HepG2 (cell line): Measurements from ENCODE around the gene RFC2. TPM values are rescaled to one million over a fixed set of nuclear protein-coding genes. Genes with fewer than 3 reads are reported as not detected.
A peak's percentile ranks its signal among the peaks of the same experiment; 100 is the strongest.

ENCODE experiments used
- CREB1 ChIP-seq, 2 experiments: fragments of 450-650 bp in 1 of 2; IDR thresholded peaks; 2 replicates each; pipeline ENCODE4 v1.6.1; 2016 to 2017; ENCODE audit warnings: control low read depth in 1 of 2, mild to moderate bottlenecking in 1 of 2, missing compliant biosample characterization in 1 of 2, missing genetic modification characterization in 1 of 2
- HMGA1 ChIP-seq: sonication (generic); formaldehyde crosslinking; conservative IDR thresholded peaks from 2 replicates; pipeline ENCODE4 v1.4.0; 2020; ENCODE audit warnings: missing genetic modification reagents
- HNRNPUL1 ChIP-seq: fragments of 200-400 bp; formaldehyde crosslinking; IDR thresholded peaks from 2 replicates; pipeline ENCODE4 v1.6.1; 2017; ENCODE audit warnings: low read depth, mild to moderate bottlenecking, low read length, moderate library complexity
- JUNB ChIP-seq: sonication (generic); formaldehyde crosslinking; IDR thresholded peaks from 2 replicates; pipeline ENCODE4 v1.8.0; 2022; ENCODE audit warnings: missing genetic modification reagents, mild to moderate bottlenecking, borderline replicate concordance
- KMT2A ChIP-seq: sonication (generic); formaldehyde crosslinking; IDR thresholded peaks from 2 replicates; pipeline ENCODE4 v1.4.0; 2020; ENCODE audit warnings: missing genetic modification reagents
- MIER2 ChIP-seq: IDR thresholded peaks from 2 replicates; pipeline ENCODE4 v1.6.1; 2016; ENCODE audit warnings: missing biosample characterization, missing genetic modification reagents
- ONECUT2 ChIP-seq: sonication (generic); formaldehyde crosslinking; IDR thresholded peaks from 2 replicates; pipeline ENCODE4 v1.4.0; 2020; ENCODE audit warnings: missing genetic modification reagents
- PHF21A ChIP-seq: sonication (generic); formaldehyde crosslinking; IDR thresholded peaks from 2 replicates; pipeline ENCODE4 v1.5.0; 2020; ENCODE audit warnings: mild to moderate bottlenecking, missing genetic modification reagents
- SETDB1 ChIP-seq: sonication (generic); formaldehyde crosslinking; IDR thresholded peaks from 2 replicates; pipeline ENCODE4 v1.5.1; 2020; ENCODE audit warnings: missing genetic modification reagents, mild to moderate bottlenecking, borderline replicate concordance
- SIN3A ChIP-seq: IDR thresholded peaks from 2 replicates; pipeline ENCODE4 v1.6.1; 2011; ENCODE audit warnings: low read depth, mild to moderate bottlenecking, control low read depth, low read length, borderline replicate concordance
- SP1 ChIP-seq, 2 experiments: fragments of 450-650 bp in 1 of 2; sonication (generic) in 1 of 2; formaldehyde crosslinking in 1 of 2; IDR thresholded peaks; 2 replicates each; pipeline versions ENCODE4 v1.4.0 to v1.6.1; 2016 to 2020; ENCODE audit warnings: missing genetic modification reagents in 1 of 2
- ZBTB38 ChIP-seq: sonication (generic); formaldehyde crosslinking; IDR thresholded peaks from 2 replicates; pipeline ENCODE4 v1.5.1; 2020; ENCODE audit warnings: mild to moderate bottlenecking, missing genetic modification reagents
- ZNF337 ChIP-seq: sonication (generic); formaldehyde crosslinking; IDR thresholded peaks from 2 replicates; pipeline ENCODE4 v1.5.1; 2020; ENCODE audit warnings: missing genetic modification reagents, low read depth, mild to moderate bottlenecking, borderline replicate concordance
- ZNF720 ChIP-seq: sonication (generic); formaldehyde crosslinking; IDR thresholded peaks from 2 replicates; pipeline ENCODE4 v1.4.0; 2020; ENCODE audit warnings: missing genetic modification reagents
- polyA plus RNA-seq, 8 experiments: library from polyadenylated mRNA; depleted of rRNA in 3 of 8; stranded (reverse) in 7 of 8; unstranded in 1 of 8; fragments of >200 nt; fragmentation: Illumina TruSeq in 4 of 8; extraction: Trizol in 4 of 8; gene quantifications; 2 replicates each; pipeline versions ENCODE4 v1.2.1 to v1.2.3, GENCODE V29; 2011 to 2016; ENCODE audit warnings: low read depth in 4 of 8, missing spikeins in 1 of 8, mixed read lengths in 1 of 8; ENCODE audit not compliant: insufficient read depth in 1 of 8
- total RNA-seq, 5 experiments: library from RNA; depleted of rRNA; stranded (reverse); fragments of >200 nt; fragmentation: Illumina TruSeq; extraction: Trizol; gene quantifications; 2 replicates each; pipeline ENCODE4 v1.2.3, GENCODE V29; 2016; ENCODE audit warnings: low read depth in 1 of 5
- TF ChIP-seq, protein P1 (sequence below): sonication (generic); formaldehyde crosslinking; conservative IDR thresholded peaks from 2 replicates; pipeline ENCODE4 v1.4.0; 2020; ENCODE audit warnings: missing genetic modification reagents
- TF ChIP-seq, protein P2 (sequence below): IDR thresholded peaks from 2 replicates; pipeline ENCODE4 v1.6.1; 2016; ENCODE audit warnings: low read depth, control low read depth
- TF ChIP-seq, protein P3 (sequence below): IDR thresholded peaks from 2 replicates; pipeline ENCODE4 v1.6.1; 2012; ENCODE audit warnings: low read depth, low read length, improper control_type of control experiment
- TF ChIP-seq, protein P4 (sequence below): sonication (generic); formaldehyde crosslinking; IDR thresholded peaks from 2 replicates; pipeline ENCODE4 v1.5.1; 2020; ENCODE audit warnings: missing genetic modification reagents, mild to moderate bottlenecking, borderline replicate concordance
- TF ChIP-seq, protein P5 (sequence below): sonication (generic); formaldehyde crosslinking; IDR thresholded peaks from 2 replicates; pipeline ENCODE4 v1.4.0; 2020; ENCODE audit warnings: missing genetic modification reagents, borderline replicate concordance

RFC2 gene
- total and polyA plus RNA-seq, 2 of the 13 experiments (the other 11 are each of a cell fraction or from before 2014, with no cell fraction given) = 14.6 to 43.5 TPM

DNA sequence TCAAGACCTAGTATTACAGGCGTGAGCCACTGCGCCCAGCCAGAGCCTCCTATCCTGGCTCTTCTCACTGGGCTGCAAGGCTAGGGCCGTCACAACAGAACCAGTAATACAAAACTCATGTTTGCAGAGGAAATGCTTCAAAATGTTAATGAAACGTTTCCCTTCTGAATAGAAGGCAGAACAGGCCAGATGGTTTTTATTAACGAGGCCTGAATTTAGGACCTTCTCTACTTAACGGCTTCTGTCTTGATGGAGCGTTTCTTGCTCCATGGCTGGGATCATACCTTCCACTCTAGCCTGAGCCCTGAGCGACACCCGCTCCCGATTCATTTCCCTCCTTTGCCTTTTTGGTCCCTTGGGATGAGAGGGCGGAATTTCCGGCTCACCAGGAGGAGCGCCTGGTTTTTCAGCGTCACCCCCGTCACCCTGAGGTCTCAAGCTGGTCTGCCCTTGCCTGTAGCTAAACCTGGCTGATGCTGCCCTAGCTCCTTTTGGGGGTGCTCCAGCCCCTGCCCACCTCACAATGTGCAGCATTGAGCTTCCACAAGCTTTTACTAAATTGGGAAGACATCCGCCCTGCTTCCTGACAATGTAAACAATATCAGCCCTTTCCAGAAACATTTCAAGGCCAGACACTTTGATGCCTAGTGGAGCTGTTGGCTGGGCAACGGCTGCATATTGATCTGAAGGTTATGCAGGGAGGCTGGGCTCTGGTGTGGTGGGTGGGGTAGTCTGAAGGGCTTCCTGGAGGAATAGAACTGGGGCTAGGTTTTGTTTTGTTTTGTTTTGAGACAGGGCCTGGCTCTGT, 40.2 kb upstream of the RFC2 start (continued):
- TF ChIP-seq, protein P1, sequence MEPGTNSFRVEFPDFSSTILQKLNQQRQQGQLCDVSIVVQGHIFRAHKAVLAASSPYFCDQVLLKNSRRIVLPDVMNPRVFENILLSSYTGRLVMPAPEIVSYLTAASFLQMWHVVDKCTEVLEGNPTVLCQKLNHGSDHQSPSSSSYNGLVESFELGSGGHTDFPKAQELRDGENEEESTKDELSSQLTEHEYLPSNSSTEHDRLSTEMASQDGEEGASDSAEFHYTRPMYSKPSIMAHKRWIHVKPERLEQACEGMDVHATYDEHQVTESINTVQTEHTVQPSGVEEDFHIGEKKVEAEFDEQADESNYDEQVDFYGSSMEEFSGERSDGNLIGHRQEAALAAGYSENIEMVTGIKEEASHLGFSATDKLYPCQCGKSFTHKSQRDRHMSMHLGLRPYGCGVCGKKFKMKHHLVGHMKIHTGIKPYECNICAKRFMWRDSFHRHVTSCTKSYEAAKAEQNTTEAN (CRISPR knock-in tag) = no peak
- no peak for TF ChIP-seq SETDB1 (CRISPR knock-in tag)
- no peak for TF ChIP-seq KMT2A (CRISPR knock-in tag)
- TF ChIP-seq SIN3A = 0 out of 2 replicates have a peak, but pooled peaks have one; percentile 19
- peak; percentile 86 for TF ChIP-seq PHF21A (CRISPR knock-in tag)
- no peak for TF ChIP-seq CREB1 (IDR thresholded peaks at IDR 0.05)
- TF ChIP-seq CREB1 (CRISPR knock-in tag; IDR thresholded peaks at IDR 0.05) = peak; percentile 63
- TF ChIP-seq, protein P2, sequence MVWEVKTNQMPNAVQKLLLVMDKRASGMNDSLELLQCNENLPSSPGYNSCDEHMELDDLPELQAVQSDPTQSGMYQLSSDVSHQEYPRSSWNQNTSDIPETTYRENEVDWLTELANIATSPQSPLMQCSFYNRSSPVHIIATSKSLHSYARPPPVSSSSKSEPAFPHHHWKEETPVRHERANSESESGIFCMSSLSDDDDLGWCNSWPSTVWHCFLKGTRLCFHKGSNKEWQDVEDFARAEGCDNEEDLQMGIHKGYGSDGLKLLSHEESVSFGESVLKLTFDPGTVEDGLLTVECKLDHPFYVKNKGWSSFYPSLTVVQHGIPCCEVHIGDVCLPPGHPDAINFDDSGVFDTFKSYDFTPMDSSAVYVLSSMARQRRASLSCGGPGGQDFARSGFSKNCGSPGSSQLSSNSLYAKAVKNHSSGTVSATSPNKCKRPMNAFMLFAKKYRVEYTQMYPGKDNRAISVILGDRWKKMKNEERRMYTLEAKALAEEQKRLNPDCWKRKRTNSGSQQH (CRISPR knock-in tag) = no peak
- TF ChIP-seq ONECUT2 (CRISPR knock-in tag) = peak; percentile 95
- 0 out of 2 replicates have a peak, but pooled peaks have one; percentile 17 for TF ChIP-seq MIER2 (CRISPR knock-in tag)
- no peak for TF ChIP-seq HMGA1 (CRISPR knock-in tag)
- TF ChIP-seq, protein P3, sequence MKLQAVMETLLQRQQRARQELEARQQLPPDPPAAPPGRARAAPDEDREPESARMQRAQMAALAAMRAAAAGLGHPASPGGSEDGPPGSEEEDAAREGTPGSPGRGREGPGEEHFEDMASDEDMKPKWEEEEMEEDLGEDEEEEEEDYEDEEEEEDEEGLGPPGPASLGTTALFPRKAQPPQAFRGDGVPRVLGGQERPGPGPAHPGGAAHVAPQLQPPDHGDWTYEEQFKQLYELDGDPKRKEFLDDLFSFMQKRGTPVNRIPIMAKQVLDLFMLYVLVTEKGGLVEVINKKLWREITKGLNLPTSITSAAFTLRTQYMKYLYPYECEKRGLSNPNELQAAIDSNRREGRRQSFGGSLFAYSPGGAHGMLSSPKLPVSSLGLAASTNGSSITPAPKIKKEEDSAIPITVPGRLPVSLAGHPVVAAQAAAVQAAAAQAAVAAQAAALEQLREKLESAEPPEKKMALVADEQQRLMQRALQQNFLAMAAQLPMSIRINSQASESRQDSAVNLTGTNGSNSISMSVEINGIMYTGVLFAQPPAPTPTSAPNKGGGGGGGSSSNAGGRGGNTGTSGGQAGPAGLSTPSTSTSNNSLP = peak; percentile 64
- no peak for TF ChIP-seq JUNB
- TF ChIP-seq, protein P4, sequence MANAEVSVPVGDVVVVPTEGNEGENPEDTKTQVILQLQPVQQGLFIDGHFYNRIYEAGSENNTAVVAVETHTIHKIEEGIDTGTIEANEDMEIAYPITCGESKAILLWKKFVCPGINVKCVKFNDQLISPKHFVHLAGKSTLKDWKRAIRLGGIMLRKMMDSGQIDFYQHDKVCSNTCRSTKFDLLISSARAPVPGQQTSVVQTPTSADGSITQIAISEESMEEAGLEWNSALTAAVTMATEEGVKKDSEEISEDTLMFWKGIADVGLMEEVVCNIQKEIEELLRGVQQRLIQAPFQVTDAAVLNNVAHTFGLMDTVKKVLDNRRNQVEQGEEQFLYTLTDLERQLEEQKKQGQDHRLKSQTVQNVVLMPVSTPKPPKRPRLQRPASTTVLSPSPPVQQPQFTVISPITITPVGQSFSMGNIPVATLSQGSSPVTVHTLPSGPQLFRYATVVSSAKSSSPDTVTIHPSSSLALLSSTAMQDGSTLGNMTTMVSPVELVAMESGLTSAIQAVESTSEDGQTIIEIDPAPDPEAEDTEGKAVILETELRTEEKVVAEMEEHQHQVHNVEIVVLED = peak; percentile 44; the same call in 1 of the 2 replicates
- no peak for TF ChIP-seq HNRNPUL1
- no peak for TF ChIP-seq ZNF337
- no peak for TF ChIP-seq SP1 (IDR thresholded peaks at IDR 0.05)
- no peak for TF ChIP-seq SP1 (CRISPR knock-in tag; IDR thresholded peaks at IDR 0.05)
- TF ChIP-seq, protein P5, sequence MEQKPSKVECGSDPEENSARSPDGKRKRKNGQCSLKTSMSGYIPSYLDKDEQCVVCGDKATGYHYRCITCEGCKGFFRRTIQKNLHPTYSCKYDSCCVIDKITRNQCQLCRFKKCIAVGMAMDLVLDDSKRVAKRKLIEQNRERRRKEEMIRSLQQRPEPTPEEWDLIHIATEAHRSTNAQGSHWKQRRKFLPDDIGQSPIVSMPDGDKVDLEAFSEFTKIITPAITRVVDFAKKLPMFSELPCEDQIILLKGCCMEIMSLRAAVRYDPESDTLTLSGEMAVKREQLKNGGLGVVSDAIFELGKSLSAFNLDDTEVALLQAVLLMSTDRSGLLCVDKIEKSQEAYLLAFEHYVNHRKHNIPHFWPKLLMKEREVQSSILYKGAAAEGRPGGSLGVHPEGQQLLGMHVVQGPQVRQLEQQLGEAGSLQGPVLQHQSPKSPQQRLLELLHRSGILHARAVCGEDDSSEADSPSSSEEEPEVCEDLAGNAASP = peak; percentile 76; the same call in 1 of the 2 replicates
- TF ChIP-seq ZNF720 (CRISPR knock-in tag) = no peak
- no peak for TF ChIP-seq ZBTB38 (CRISPR knock-in tag)
